AG09309 (cell line): ENCODE measurements around the gene RNF8.

ENCODE experiments used
- DNase-seq: peaks from one replicate; pipeline ENCODE4 v3.0.0-alpha.2; 2010; ENCODE audit warnings: low read depth
- H3K4me3 ChIP-seq: 2 replicates; pipeline ENCODE4 v1.5.1; 2011; ENCODE audit warnings: mild to moderate bottlenecking, low read depth, low read length, moderate library complexity; ENCODE audit not compliant: control insufficient read depth
- CTCF ChIP-seq: IDR thresholded peaks from 2 replicates; pipeline ENCODE4 v1.5.1; 2011; ENCODE audit warnings: mild to moderate bottlenecking, low read depth, low read length, inconsistent platforms; ENCODE audit not compliant: insufficient read depth, control insufficient read depth; ENCODE audit errors: missing control alignments

Gene RNF8

DNA sequence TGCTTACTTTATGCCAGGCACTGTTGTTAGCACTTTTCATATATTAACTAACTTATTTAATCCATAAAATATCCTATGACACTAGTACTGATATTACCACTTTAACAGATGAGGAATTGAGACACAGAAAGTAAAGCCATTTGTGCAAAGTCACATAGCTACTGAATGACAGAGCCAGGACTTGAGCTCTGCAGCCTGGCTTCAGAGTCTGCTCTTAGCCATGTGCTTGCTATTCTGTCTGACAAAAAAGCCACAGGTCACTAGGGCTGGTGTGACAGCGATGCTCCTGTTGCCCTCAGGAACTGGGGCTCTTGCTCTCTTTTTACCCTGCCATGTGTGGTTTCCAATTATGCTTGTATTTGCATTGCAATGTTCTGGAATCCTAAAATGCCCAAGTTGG lies 44.7 kb upstream of the RNF8 start:
- no peak overlapping the region for H3K4me3 ChIP-seq
- no peak for DNase-seq
- no peak for TF ChIP-seq CTCF

- no peak overlapping the region for H3K4me3 ChIP-seq
- no peak for DNase-seq
- no peak for TF ChIP-seq CTCF
These were observed 44.1 kb upstream of the RNF8 start for GRCh38 chr6:37309692-37310091.

GRCh38 chr6:37310966-37311365 lies 42.8 kb upstream of the RNF8 start:
- no peak for TF ChIP-seq CTCF
- no peak for DNase-seq
- no peak overlapping the region for H3K4me3 ChIP-seq

DNA sequence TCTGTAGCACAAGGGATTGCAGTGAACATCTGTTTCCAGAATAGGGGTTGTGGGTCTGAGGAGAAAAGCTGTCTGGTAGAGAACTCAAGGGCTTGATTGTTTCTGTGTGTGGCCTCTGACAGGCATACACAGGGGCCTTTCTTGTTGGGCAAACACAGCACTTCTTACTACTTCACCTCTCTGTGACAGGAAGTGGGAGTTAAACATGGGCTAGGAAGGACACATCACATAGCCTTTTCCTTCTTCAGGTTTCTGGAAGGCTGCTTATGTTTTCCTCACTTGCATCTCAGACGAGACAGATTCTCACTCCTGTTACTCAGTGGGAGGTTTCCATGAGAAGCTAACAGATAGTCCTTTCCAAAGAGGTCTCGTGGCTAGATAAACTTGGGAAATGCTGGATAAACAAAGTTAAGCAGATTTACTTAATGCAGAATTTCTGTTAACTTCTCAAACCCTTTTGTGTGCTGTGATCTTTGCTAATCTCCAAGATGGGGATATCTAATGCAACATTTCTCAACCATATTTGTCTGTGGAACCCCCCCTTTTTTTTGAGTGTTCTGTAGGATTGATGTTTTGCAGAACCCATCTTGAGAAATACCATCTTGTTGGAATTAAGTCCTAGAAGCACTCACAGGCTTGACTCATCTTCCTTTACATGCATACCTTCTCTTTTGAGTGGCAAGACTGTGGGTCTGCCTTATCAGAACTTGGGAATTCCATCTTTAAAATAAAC lies 41.9 kb upstream of the RNF8 start:
- H3K4me3 ChIP-seq, result no peak overlapping the region
- TF ChIP-seq CTCF, result no peak
- DNase-seq, result no peak

- DNase-seq, result no peak
- no peak overlapping the region for H3K4me3 ChIP-seq
- TF ChIP-seq CTCF, result no peak
These were observed 39.9 kb upstream of the RNF8 start for GRCh38 chr6:37313723-37314486.

- H3K4me3 ChIP-seq, result no peak overlapping the region
- peak; percentile 57 for TF ChIP-seq CTCF
- no peak for DNase-seq
These were observed 39.2 kb upstream of the RNF8 start for GRCh38 chr6:37314487-37315156.
